K562 (cell line): Measurements from ENCODE around the gene ZNF468. TPM values are rescaled to one million over a fixed set of nuclear protein-coding genes. Genes with fewer than 3 reads are reported as not detected.

Experiments
- BRF1 ChIP-seq: IDR thresholded peaks from 3 replicates; pipeline ENCODE4 v1.6.1; 2011; ENCODE audit warnings: borderline replicate concordance, mild to moderate bottlenecking; ENCODE audit not compliant: insufficient read length; ENCODE audit errors: extremely low read depth
- MCM5 ChIP-seq: fragments of 450-650 bp; IDR thresholded peaks from 2 replicates; pipeline ENCODE4 v1.6.1; 2016; ENCODE audit warnings: low read depth
- NCOA1 ChIP-seq: fragments of 450-650 bp; IDR thresholded peaks from 2 replicates; pipeline ENCODE4 v1.6.1; 2016; ENCODE audit warnings: low read depth
- NRF1 ChIP-seq, 2 experiments: fragments of 450-650 bp; IDR thresholded peaks in 1 of 2; conservative IDR thresholded peaks in 1 of 2; 2 replicates each; pipeline ENCODE4 v1.6.1; 2014; ENCODE audit warnings: mild to moderate bottlenecking in 2 of 2
- PKNOX1 ChIP-seq: fragments of 450-650 bp; IDR thresholded peaks from 2 replicates; pipeline ENCODE4 v1.6.1; 2016
- RHOXF2B ChIP-seq: fragments of 250-450 bp; sonication (Bioruptor Pico); conservative IDR thresholded peaks from 2 replicates; pipeline ENCODE4 v1.5.1; 2021
- SNIP1 ChIP-seq: fragments of 450-650 bp; IDR thresholded peaks from 2 replicates; pipeline ENCODE4 v1.7.1; 2017; ENCODE audit warnings: low read depth, mild to moderate bottlenecking
- ZBTB17 ChIP-seq: fragments of 450-650 bp; formaldehyde crosslinking; IDR thresholded peaks from 2 replicates; pipeline ENCODE4 v1.4.0; 2020; ENCODE audit warnings: mild to moderate bottlenecking
- ZNF324 ChIP-seq: fragments of 250-450 bp; sonication (Bioruptor Pico); IDR thresholded peaks from 2 replicates; pipeline ENCODE4 v1.4.0; 2020; ENCODE audit warnings: mild to moderate bottlenecking
- ZNF512 ChIP-seq: IDR thresholded peaks from 2 replicates; pipeline ENCODE4 v1.6.1; 2016; ENCODE audit warnings: missing genetic modification characterization, missing compliant biosample characterization
- ZNF57 ChIP-seq: fragments of 450-650 bp; formaldehyde crosslinking; IDR thresholded peaks from 2 replicates; pipeline ENCODE4 v1.4.0; 2020; ENCODE audit warnings: mild to moderate bottlenecking, moderate library complexity
- polyA plus RNA-seq, 8 experiments: library from polyadenylated mRNA; depleted of rRNA in 4 of 8; stranded (reverse) in 5 of 8; unstranded in 3 of 8; fragments of >200 nt; fragmentation: Nextera tagmentation in 2 of 8; fragmentation: Illumina TruSeq in 1 of 8; extraction: Ambion mirVana in 2 of 8; extraction: Trizol in 1 of 8; gene quantifications; 2 replicates each; pipeline versions ENCODE4 v1.2.1 to v1.2.3, GENCODE V29; 2011 to 2014; ENCODE audit warnings: inconsistent platforms in 1 of 8, missing spikeins in 1 of 8
- total RNA-seq, 7 experiments: library from RNA; depleted of rRNA in 6 of 7; stranded (reverse); fragments of >200 nt in 6 of 7; fragmentation: Illumina TruSeq in 2 of 7; extraction: Trizol in 2 of 7; gene quantifications; 2 replicates each; pipeline versions ENCODE4 v1.2.1 to v1.2.3, GENCODE V29; 2011 to 2021; ENCODE audit warnings: low replicate concordance in 1 of 7
- TF ChIP-seq, protein P1 (sequence below), 2 experiments: fragments of 450-650 bp in 1 of 2; IDR thresholded peaks; 2 replicates each; pipeline ENCODE4 v1.6.1; 2011 to 2017; ENCODE audit warnings: low read depth in 2 of 2, antibody characterized with exemption in 1 of 2, borderline replicate concordance in 1 of 2, low read length in 1 of 2, mild to moderate bottlenecking in 1 of 2, mixed read lengths in 1 of 2; ENCODE audit not compliant: control insufficient read depth in 1 of 2
- TF ChIP-seq, protein P2 (sequence below): sonication (generic); formaldehyde crosslinking; IDR thresholded peaks from 2 replicates; pipeline ENCODE4 v1.4.0; 2020; ENCODE audit warnings: mild to moderate bottlenecking, missing genetic modification reagents
- TF ChIP-seq, protein P3 (sequence below): sonication (generic); formaldehyde crosslinking; IDR thresholded peaks from 2 replicates; pipeline ENCODE4 v1.8.1; 2023; ENCODE audit warnings: missing genetic modification reagents, mild to moderate bottlenecking, borderline replicate concordance

ZNF468 gene
- total and polyA plus RNA-seq, 9 of the 15 experiments (the other 6 are each of a cell fraction or from before 2014, with no cell fraction given), result 15.9 to 36.2 (median 23.2) TPM

- TF ChIP-seq BRF1, result no peak
- TF ChIP-seq, protein P1, sequence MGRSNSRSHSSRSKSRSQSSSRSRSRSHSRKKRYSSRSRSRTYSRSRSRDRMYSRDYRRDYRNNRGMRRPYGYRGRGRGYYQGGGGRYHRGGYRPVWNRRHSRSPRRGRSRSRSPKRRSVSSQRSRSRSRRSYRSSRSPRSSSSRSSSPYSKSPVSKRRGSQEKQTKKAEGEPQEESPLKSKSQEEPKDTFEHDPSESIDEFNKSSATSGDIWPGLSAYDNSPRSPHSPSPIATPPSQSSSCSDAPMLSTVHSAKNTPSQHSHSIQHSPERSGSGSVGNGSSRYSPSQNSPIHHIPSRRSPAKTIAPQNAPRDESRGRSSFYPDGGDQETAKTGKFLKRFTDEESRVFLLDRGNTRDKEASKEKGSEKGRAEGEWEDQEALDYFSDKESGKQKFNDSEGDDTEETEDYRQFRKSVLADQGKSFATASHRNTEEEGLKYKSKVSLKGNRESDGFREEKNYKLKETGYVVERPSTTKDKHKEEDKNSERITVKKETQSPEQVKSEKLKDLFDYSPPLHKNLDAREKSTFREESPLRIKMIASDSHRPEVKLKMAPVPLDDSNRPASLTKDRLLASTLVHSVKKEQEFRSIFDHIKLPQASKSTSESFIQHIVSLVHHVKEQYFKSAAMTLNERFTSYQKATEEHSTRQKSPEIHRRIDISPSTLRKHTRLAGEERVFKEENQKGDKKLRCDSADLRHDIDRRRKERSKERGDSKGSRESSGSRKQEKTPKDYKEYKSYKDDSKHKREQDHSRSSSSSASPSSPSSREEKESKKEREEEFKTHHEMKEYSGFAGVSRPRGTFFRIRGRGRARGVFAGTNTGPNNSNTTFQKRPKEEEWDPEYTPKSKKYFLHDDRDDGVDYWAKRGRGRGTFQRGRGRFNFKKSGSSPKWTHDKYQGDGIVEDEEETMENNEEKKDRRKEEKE (IDR thresholded peaks at IDR 0.05; ENCODE audit: borderline replicate concordance in 1 of 2, control insufficient read depth in 1 of 2, low read depth in 2 of 2, low read length in 1 of 2), result no peak
- TF ChIP-seq RHOXF2B, result no peak
- no peak for TF ChIP-seq MCM5
- TF ChIP-seq NCOA1, result no peak
- no peak for TF ChIP-seq ZBTB17
- TF ChIP-seq ZNF324 (CRISPR knock-in tag), result no peak
- TF ChIP-seq SNIP1, result no peak
- TF ChIP-seq, protein P2, sequence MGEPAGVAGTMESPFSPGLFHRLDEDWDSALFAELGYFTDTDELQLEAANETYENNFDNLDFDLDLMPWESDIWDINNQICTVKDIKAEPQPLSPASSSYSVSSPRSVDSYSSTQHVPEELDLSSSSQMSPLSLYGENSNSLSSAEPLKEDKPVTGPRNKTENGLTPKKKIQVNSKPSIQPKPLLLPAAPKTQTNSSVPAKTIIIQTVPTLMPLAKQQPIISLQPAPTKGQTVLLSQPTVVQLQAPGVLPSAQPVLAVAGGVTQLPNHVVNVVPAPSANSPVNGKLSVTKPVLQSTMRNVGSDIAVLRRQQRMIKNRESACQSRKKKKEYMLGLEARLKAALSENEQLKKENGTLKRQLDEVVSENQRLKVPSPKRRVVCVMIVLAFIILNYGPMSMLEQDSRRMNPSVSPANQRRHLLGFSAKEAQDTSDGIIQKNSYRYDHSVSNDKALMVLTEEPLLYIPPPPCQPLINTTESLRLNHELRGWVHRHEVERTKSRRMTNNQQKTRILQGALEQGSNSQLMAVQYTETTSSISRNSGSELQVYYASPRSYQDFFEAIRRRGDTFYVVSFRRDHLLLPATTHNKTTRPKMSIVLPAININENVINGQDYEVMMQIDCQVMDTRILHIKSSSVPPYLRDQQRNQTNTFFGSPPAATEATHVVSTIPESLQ (CRISPR knock-in tag), result no peak
- peak; percentile 92 for TF ChIP-seq PKNOX1
- TF ChIP-seq ZNF512 (tag), result no peak
- TF ChIP-seq, protein P3, sequence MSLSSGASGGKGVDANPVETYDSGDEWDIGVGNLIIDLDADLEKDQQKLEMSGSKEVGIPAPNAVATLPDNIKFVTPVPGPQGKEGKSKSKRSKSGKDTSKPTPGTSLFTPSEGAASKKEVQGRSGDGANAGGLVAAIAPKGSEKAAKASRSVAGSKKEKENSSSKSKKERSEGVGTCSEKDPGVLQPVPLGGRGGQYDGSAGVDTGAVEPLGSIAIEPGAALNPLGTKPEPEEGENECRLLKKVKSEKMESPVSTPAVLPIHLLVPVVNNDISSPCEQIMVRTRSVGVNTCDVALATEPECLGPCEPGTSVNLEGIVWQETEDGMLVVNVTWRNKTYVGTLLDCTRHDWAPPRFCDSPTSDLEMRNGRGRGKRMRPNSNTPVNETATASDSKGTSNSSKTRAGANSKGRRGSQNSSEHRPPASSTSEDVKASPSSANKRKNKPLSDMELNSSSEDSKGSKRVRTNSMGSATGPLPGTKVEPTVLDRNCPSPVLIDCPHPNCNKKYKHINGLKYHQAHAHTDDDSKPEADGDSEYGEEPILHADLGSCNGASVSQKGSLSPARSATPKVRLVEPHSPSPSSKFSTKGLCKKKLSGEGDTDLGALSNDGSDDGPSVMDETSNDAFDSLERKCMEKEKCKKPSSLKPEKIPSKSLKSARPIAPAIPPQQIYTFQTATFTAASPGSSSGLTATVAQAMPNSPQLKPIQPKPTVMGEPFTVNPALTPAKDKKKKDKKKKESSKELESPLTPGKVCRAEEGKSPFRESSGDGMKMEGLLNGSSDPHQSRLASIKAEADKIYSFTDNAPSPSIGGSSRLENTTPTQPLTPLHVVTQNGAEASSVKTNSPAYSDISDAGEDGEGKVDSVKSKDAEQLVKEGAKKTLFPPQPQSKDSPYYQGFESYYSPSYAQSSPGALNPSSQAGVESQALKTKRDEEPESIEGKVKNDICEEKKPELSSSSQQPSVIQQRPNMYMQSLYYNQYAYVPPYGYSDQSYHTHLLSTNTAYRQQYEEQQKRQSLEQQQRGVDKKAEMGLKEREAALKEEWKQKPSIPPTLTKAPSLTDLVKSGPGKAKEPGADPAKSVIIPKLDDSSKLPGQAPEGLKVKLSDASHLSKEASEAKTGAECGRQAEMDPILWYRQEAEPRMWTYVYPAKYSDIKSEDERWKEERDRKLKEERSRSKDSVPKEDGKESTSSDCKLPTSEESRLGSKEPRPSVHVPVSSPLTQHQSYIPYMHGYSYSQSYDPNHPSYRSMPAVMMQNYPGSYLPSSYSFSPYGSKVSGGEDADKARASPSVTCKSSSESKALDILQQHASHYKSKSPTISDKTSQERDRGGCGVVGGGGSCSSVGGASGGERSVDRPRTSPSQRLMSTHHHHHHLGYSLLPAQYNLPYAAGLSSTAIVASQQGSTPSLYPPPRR, result no peak
- TF ChIP-seq NRF1 (conservative IDR thresholded peaks at IDR 0.05 in 1 of 2, IDR thresholded peaks at IDR 0.05 in 1 of 2), result peak; percentile 76 to 81
- TF ChIP-seq ZNF57 (CRISPR knock-in tag), result no peak
Measured at GRCh38 chr19:52897138-52897935, 39.9 kb upstream of the ZNF468 start, which contains the start of gene ZNF320 (continued).
